ENCODE measurements around the gene BCL6B. TPM values are rescaled to one million over a fixed set of nuclear protein-coding genes. Genes with fewer than 3 reads are reported as not detected.

Gene BCL6B
- total RNA-seq, 1 experiment from 2014 or later = 11.4 TPM

- Mint-ChIP-seq H3K27ac (no peak within 1 kb of the TSS), H3K27me3 (ENCODE audit: low read depth) (peaks cover 57% of the 10 kb centered on the region), H3K9me3 (no peaks in the 10 kb centered on the region), H3K4me3 (peak within 1 kb of the TSS; percentile 66), H3K36me3 (no peaks in the 10 kb centered on the region), H3K4me1 (peaks cover 21% of the 10 kb centered on the region)
- ChIA-PET POLR2A (no interaction called here), CTCF (interaction anchor here (0.8 to 3.9 kb wide), 7 partner anchors 8 to 134 kb away, joined by 3 to 104 read pairs (median 6); no protein-coding TSS in a partner anchor)
- TF ChIP-seq HMGXB4 (CRISPR knock-in tag; IDR thresholded peaks at IDR 0.05) = peak; percentile 62
- TF ChIP-seq FOXK1 (CRISPR knock-in tag; IDR thresholded peaks at IDR 0.05) = peak; percentile 12; the same call in 1 of the 2 replicates
- 0 out of 2 replicates have a peak, but pooled peaks have one; percentile 10 for TF ChIP-seq FOXP4 (CRISPR knock-in tag; IDR thresholded peaks at IDR 0.05)
- TF ChIP-seq ZNF423 (CRISPR knock-in tag; IDR thresholded peaks at IDR 0.05) = peak; percentile 78
- no peak for TF ChIP-seq GABPB1 (CRISPR knock-in tag; IDR thresholded peaks at IDR 0.05)
- no peak for TF ChIP-seq MXD4 (CRISPR knock-in tag; IDR thresholded peaks at IDR 0.05; ENCODE audit: borderline replicate concordance)
- peak; percentile 41 for DNase-seq (ENCODE audit: low spot score)
- peak; percentile 16 for ATAC-seq
These were observed 20.8 kb downstream of the BCL6B start, which contains the start of gene SLC16A11 for GRCh38 chr17:7043497-7044198. Gene SLC16A11 (minus strand): TSS chr17:7044092. CDS start chr17:7043513, 579 bp downstream.

- Mint-ChIP-seq H3K4me1 (peaks cover 19% of the 10 kb centered on the region), H3K27me3 (ENCODE audit: low read depth) (peaks cover 53% of the 10 kb centered on the region), H3K4me3 (peak overlapping the region; percentile 80), H3K9me3 (no peaks in the 10 kb centered on the region), H3K27ac (no peak overlapping the region), H3K36me3 (no peaks in the 10 kb centered on the region)
- CTCF ChIA-PET = interaction anchor here (0.6 to 3.9 kb wide), 47 partner anchors 9 to 671 kb away, joined by 3 to 104 read pairs (median 4); partner anchors contain the start of genes ACADVL, ACAP1, ASGR1 and ASGR2
- TF ChIP-seq CTCF (IDR thresholded peaks at IDR 0.05) = peak; percentile 69
- no peak for TF ChIP-seq ERG (CRISPR knock-in tag; IDR thresholded peaks at IDR 0.05)
- DNase-seq (ENCODE audit: low spot score) = no peak
- POLR2A ChIA-PET = interaction anchor here (0.5 to 0.6 kb wide), 2 partner anchors 10 to 95 kb away, joined by 3 to 9 read pairs; partner anchors contain the start of gene SLC16A13
- ATAC-seq = no peak
These were observed 22.8 kb downstream of the BCL6B start for GRCh38 chr17:7045492-7046126.

- POLR2A ChIA-PET = interaction anchor here (0.6 to 0.7 kb wide), 2 partner anchors 10 to 131 kb away, joined by 3 read pairs; partner anchors contain the start of gene SLC16A13
- DNase-seq (ENCODE audit: low spot score) (peak; percentile 65), ATAC-seq (peak; percentile 18)
- Mint-ChIP-seq H3K27ac (no peak overlapping the region), H3K4me3 (peak overlapping the region; percentile 80), H3K4me1 (peaks cover 16% of the 10 kb centered on the region), H3K36me3 (no peaks in the 10 kb centered on the region), H3K9me3 (no peaks in the 10 kb centered on the region), H3K27me3 (ENCODE audit: low read depth) (peaks cover 52% of the 10 kb centered on the region)
- CTCF ChIA-PET = interaction anchor here (0.6 to 3.9 kb wide), 47 partner anchors 8 to 670 kb away, joined by 3 to 104 read pairs (median 4); partner anchors contain the start of genes ACADVL, ACAP1, ASGR1 and ASGR2
- TF ChIP-seq ZBTB43 (CRISPR knock-in tag; IDR thresholded peaks at IDR 0.05) (no peak), ZNF532 (CRISPR knock-in tag; IDR thresholded peaks at IDR 0.05; ENCODE audit: borderline replicate concordance) (no peak), IRF2 (CRISPR knock-in tag; IDR thresholded peaks at IDR 0.05; ENCODE audit: borderline replicate concordance, low read depth) (no peak), NFATC4 (CRISPR knock-in tag; IDR thresholded peaks at IDR 0.05) (no peak), SMAD3 (CRISPR knock-in tag; IDR thresholded peaks at IDR 0.05; ENCODE audit: borderline replicate concordance) (no peak), CDX4 (CRISPR knock-in tag; IDR thresholded peaks at IDR 0.05; ENCODE audit: borderline replicate concordance) (no peak)
These were observed 23.4 kb downstream of the BCL6B start for GRCh38 chr17:7046127-7046724.

Measured in WTC11 (cell line).